GM06990 (cell line): ENCODE measurements around the gene METTL27.
A peak's percentile ranks its signal among the peaks of the same experiment; 100 is the strongest.
"Not testable (repeated sequence)": the region's sequence is repeated elsewhere in the genome, so short reads cannot be mapped to it uniquely, and the experiment has no call there.

Source experiments
- DNase-seq: peaks from one replicate; pipeline ENCODE4 v3.0.0-alpha.2; 2011; ENCODE audit not compliant: insufficient read length; ENCODE audit errors: extremely low read depth
- H3K27me3 ChIP-seq: replicated peaks from 2 replicates; pipeline ENCODE4 v1.6.0; 2011; ENCODE audit warnings: low read length; ENCODE audit not compliant: control insufficient read depth, insufficient read depth
- H3K36me3 ChIP-seq: 2 replicates; pipeline ENCODE4 v1.5.1; 2011; ENCODE audit warnings: low read length; ENCODE audit not compliant: control insufficient read depth, insufficient read depth
- H3K4me3 ChIP-seq: replicated peaks from 2 replicates; pipeline ENCODE4 v1.5.1; 2011; ENCODE audit warnings: low read depth, mild to moderate bottlenecking, control low read depth, low read length
- TF ChIP-seq, protein P1 (sequence below): IDR thresholded peaks from 2 replicates; pipeline ENCODE4 v1.5.1; 2011; ENCODE audit warnings: low read length, control low read depth, mild to moderate bottlenecking, inconsistent platforms; ENCODE audit not compliant: insufficient read depth, poor library complexity, severe bottlenecking

METTL27 gene

DNA sequence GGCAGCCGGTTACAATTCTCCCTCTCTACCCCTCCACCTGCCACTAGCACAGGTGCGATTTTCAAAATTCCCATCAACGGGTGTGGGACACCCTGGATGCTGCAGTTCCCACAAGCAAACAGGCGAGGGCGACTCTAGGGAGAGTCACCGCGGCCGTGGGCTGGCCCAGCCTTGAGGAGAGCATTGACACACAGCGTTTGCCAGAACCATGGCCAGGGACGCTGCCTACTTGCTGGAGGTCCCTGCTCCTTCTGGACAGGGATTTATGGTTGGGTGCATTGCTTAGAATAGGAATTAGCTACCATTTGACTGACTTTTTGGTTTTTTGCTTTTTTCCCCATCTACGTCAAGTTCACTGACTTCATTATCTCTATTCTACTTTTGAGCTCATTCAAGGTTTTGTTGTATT is 30.6 kb downstream of the METTL27 start:
- Histone ChIP-seq H3K27me3 (no peaks in the 10 kb centered on the region; the same call in 1 of the 2 replicates), H3K4me3 (no peak overlapping the region), H3K36me3 (no peaks in the 10 kb centered on the region)
- DNase-seq = peak; percentile 44
- TF ChIP-seq, protein P1, sequence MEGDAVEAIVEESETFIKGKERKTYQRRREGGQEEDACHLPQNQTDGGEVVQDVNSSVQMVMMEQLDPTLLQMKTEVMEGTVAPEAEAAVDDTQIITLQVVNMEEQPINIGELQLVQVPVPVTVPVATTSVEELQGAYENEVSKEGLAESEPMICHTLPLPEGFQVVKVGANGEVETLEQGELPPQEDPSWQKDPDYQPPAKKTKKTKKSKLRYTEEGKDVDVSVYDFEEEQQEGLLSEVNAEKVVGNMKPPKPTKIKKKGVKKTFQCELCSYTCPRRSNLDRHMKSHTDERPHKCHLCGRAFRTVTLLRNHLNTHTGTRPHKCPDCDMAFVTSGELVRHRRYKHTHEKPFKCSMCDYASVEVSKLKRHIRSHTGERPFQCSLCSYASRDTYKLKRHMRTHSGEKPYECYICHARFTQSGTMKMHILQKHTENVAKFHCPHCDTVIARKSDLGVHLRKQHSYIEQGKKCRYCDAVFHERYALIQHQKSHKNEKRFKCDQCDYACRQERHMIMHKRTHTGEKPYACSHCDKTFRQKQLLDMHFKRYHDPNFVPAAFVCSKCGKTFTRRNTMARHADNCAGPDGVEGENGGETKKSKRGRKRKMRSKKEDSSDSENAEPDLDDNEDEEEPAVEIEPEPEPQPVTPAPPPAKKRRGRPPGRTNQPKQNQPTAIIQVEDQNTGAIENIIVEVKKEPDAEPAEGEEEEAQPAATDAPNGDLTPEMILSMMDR = peak; percentile 89

DNA sequence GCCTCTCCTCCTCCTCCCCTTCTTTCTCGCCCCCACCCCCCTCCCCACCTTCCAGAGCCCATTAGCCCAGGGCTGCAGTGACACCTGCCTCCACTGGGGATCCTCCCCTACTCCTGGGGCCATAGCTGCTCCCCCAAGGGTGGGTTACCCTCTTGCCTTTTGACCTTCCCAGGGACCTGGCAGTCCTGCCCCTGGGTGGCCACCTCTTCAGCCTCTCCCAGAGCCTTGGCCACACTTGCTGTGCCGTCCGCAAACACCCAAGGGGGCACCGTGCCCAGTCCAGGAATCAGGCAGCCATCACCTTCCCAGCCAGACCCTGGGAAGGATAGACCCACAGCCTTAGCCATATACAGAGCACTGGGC is 31.3 kb downstream of the METTL27 start:
- DNase-seq = no peak
- H3K27me3 ChIP-seq = no peaks in the 10 kb centered on the region; the same call in 1 of the 2 replicates
- TF ChIP-seq, protein P1 = no peak
- H3K36me3 ChIP-seq = no peaks in the 10 kb centered on the region
- H3K4me3 ChIP-seq = no peak overlapping the region

- TF ChIP-seq, protein P1 = no peak
- no peak for DNase-seq
- Histone ChIP-seq H3K27me3 (no peaks in the 10 kb centered on the region), H3K4me3 (no peak overlapping the region), H3K36me3 (no peaks in the 10 kb centered on the region)
Observed at GRCh38 chr7:73809467-73809951, 32.8 kb downstream of the METTL27 start.

DNA sequence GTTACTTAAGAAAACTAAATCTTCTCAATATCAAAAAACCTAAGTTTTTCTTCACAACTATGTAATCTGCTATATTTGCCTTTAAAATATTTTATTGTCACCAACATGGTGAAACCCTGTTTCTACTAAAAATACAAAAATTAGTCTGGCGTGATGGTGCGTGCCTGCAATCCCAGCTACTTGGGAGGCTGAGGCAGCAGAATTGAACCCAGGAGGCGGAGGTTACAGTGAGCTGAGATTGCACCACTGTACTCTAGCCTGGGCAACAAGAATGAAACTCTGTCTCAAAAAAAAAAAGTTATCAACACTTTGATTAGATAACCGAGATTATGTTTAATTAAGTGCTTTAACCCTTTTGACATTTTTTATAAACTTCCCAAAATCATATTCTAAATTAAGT is 39.9 kb downstream of the METTL27 start:
- no peak for DNase-seq
- Histone ChIP-seq H3K4me3 (no peak overlapping the region), H3K27me3 (no peaks in the 10 kb centered on the region), H3K36me3 (no peaks in the 10 kb centered on the region)
- TF ChIP-seq, protein P1 = no peak

DNA sequence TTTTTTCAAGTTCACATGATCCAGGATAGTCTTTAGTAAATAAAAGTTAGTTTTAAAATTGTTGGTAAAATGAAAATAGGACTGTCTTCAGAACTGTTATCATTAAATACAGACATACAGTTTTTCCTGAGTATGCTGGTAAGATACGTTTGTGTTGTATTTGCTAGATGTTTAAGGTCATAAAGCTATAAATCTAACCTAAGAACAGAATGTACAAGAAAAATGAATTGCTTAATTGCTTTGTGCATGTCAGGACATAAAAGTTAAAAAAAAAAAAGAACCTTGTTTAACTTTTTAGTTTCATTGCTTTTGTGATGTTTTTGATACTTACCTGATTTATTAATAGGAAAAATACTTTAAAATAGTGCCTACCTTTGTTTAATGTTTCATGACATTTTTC is 40.7 kb downstream of the METTL27 start:
- DNase-seq = no peak
- no peaks in the 10 kb centered on the region for H3K36me3 ChIP-seq
- TF ChIP-seq, protein P1 = no peak
- no peak overlapping the region for H3K4me3 ChIP-seq
- no peaks in the 10 kb centered on the region for H3K27me3 ChIP-seq

DNA sequence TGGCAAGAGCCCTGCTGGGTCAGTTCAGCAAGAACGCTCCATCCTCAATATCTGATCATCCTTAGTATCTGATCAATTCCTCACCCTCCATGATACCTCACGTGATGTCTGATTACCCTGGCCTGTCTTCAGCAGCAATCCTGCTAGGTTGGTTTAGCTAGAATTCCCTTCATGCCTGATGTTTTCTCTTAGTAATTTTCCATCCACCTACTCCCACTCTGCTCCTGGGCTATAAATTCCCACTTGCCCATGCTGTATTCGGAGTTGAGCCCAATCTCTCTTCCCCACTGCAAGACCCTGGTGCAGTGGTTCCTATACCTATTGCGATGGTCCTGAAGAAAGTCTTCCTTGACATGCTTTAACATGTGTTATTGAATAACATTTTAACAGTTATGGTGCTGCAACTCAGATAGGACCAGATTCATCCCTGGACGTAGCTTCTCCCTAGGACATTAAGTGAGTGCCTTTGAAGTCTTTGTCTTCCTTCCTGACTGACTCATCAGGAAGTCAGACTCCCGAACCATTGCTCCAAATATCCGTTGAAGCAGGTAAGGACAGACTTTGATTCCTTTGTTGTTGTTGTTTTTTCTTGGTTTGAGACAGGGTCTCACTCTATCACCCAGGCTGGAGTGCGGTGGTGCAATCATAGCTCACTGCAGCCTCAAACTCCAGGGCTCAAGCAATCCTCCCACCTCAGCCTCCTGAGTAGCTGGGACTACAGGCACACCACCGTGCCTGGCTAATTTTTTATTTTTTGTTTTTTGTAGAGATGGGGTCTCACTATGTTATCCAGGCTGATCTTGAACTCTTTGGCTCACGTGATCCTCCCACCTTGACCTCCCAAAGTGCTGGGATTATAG is 42.8 kb downstream of the METTL27 start:
- Histone ChIP-seq H3K36me3 (no peaks in the 10 kb centered on the region), H3K27me3 (no peaks in the 10 kb centered on the region), H3K4me3 (no peak overlapping the region)
- TF ChIP-seq, protein P1 = no peak
- DNase-seq = no peak

- not testable (repeated sequence) for H3K4me3 ChIP-seq, DNase-seq, H3K36me3 ChIP-seq, H3K27me3 ChIP-seq
Observed at GRCh38 chr7:73797176-73797575, 45.1 kb downstream of the METTL27 start.

GRCh38 chr7:73796656-73797055 is 45.7 kb downstream of the METTL27 start:
- not testable (repeated sequence) for H3K4me3 ChIP-seq, H3K27me3 ChIP-seq, DNase-seq, H3K36me3 ChIP-seq
